HEK293 (cell line): ENCODE data around the gene FAM83F.

ENCODE experiments used
- CTCF ChIA-PET: fragments of 350-600 bp; formaldehyde crosslinking; extraction: SDS; loops from one replicate; lab custom pipeline; 2021; ENCODE audit warnings: antibody characterized with exemption; lab: Yijun Ruan, JAX
- POLR2A ChIA-PET: fragments of 300-600 bp; formaldehyde crosslinking; extraction: SDS; loops from one replicate; lab custom pipeline; 2020; ENCODE audit warnings: antibody characterized with exemption, inconsistent platforms; lab: Yijun Ruan, JAX
- H3K27ac ChIP-seq: fragments of 200-500 bp; sonication (Bioruptor generic); 2 replicates; pipeline ENCODE4 v1.5.1; 2014; ENCODE audit warnings: low read depth, low read length, control low read depth, inconsistent platforms; ENCODE audit errors: extremely low read depth
- H3K36me3 ChIP-seq, 2 experiments: fragments of 200-500 bp in 1 of 2; sonication (Bioruptor generic) in 1 of 2; 1 replicate in 1 of 2; 2 replicates in 1 of 2; pipeline ENCODE4 v1.5.1; 2014 to 2017; ENCODE audit warnings: inconsistent platforms in 2 of 2, low read length in 2 of 2; ENCODE audit not compliant: control insufficient read depth in 2 of 2, insufficient read depth in 1 of 2
- H3K4me1 ChIP-seq: fragments of 200-500 bp; sonication (Bioruptor generic); 2 replicates; pipeline ENCODE4 v1.5.1; 2014; ENCODE audit warnings: mild to moderate bottlenecking, low read length, inconsistent platforms; ENCODE audit not compliant: control insufficient read depth, insufficient read depth
- H3K4me3 ChIP-seq: 2 replicates; pipeline ENCODE4 v1.5.1; 2011; ENCODE audit warnings: low read depth, mild to moderate bottlenecking, control low read depth, low read length, moderate library complexity
- H3K9me3 ChIP-seq: fragments of 200-500 bp; sonication (Bioruptor generic); 2 replicates; pipeline ENCODE4 v1.5.1; 2014; ENCODE audit warnings: low read depth, low read length, inconsistent platforms; ENCODE audit not compliant: control insufficient read depth, insufficient read depth
- GLIS1 ChIP-seq: fragments of 450-650 bp; formaldehyde crosslinking; IDR thresholded peaks from 2 replicates; pipeline ENCODE4 v1.5.1; 2016; ENCODE audit warnings: missing biosample characterization, missing genetic modification characterization
- HOXA7 ChIP-seq: sonication (generic); formaldehyde crosslinking; IDR thresholded peaks from 2 replicates; pipeline ENCODE4 v1.8.1; 2022; ENCODE audit warnings: missing genetic modification reagents, borderline replicate concordance
- MEIS1 ChIP-seq: sonication (generic); formaldehyde crosslinking; IDR thresholded peaks from 2 replicates; pipeline ENCODE4 v1.8.1; 2022; ENCODE audit warnings: missing genetic modification reagents, mild to moderate bottlenecking, borderline replicate concordance
- OVOL3 ChIP-seq: fragments of 450-650 bp; formaldehyde crosslinking; IDR thresholded peaks from 2 replicates; pipeline ENCODE4 v1.5.1; 2016; ENCODE audit warnings: missing biosample characterization, missing genetic modification characterization
- PRDM1 ChIP-seq: fragments of 450-650 bp; formaldehyde crosslinking; IDR thresholded peaks from 2 replicates; pipeline ENCODE4; 2016; ENCODE audit warnings: missing biosample characterization, missing genetic modification characterization
- PRDM10 ChIP-seq: fragments of 450-650 bp; formaldehyde crosslinking; IDR thresholded peaks from 2 replicates; pipeline ENCODE4 v1.5.1; 2016; ENCODE audit warnings: missing biosample characterization, missing genetic modification characterization
- PRDM6 ChIP-seq: fragments of 450-650 bp; formaldehyde crosslinking; IDR thresholded peaks from 2 replicates; pipeline ENCODE4 v1.5.1; 2017; ENCODE audit warnings: missing biosample characterization, missing genetic modification characterization
- REST ChIP-seq: fragments of 450-650 bp; formaldehyde crosslinking; IDR thresholded peaks from 2 replicates; pipeline ENCODE4 v1.5.1; 2016; ENCODE audit warnings: missing biosample characterization, missing genetic modification characterization
- ZFP69B ChIP-seq: fragments of 450-650 bp; formaldehyde crosslinking; IDR thresholded peaks from 2 replicates; pipeline ENCODE4 v1.5.1; 2016; ENCODE audit warnings: missing biosample characterization, missing genetic modification characterization
- ZNF148 ChIP-seq: fragments of 450-650 bp; formaldehyde crosslinking; IDR thresholded peaks from 2 replicates; pipeline ENCODE4 v1.5.0; 2017; ENCODE audit warnings: missing biosample characterization, missing genetic modification characterization, borderline replicate concordance
- ZNF155 ChIP-seq: fragments of 450-650 bp; formaldehyde crosslinking; IDR thresholded peaks from 2 replicates; pipeline ENCODE4 v1.5.1; 2016; ENCODE audit warnings: missing biosample characterization, missing genetic modification characterization
- ZNF292 ChIP-seq: fragments of 450-650 bp; formaldehyde crosslinking; IDR thresholded peaks from 2 replicates; pipeline ENCODE4 v1.5.1; 2016; ENCODE audit warnings: low read depth, missing biosample characterization, missing genetic modification characterization, borderline replicate concordance
- ZNF530 ChIP-seq: fragments of 450-650 bp; formaldehyde crosslinking; IDR thresholded peaks from 2 replicates; pipeline ENCODE4 v1.5.1; 2016; ENCODE audit warnings: low read depth, missing biosample characterization, missing genetic modification characterization
- ZNF560 ChIP-seq: fragments of 450-650 bp; formaldehyde crosslinking; IDR thresholded peaks from 2 replicates; pipeline ENCODE4 v1.5.1; 2017; ENCODE audit warnings: missing biosample characterization, missing genetic modification characterization, borderline replicate concordance
- ZNF580 ChIP-seq: fragments of 450-650 bp; formaldehyde crosslinking; IDR thresholded peaks from 2 replicates; pipeline ENCODE4 v1.5.1; 2016; ENCODE audit warnings: missing biosample characterization, missing genetic modification characterization
- ZNF621 ChIP-seq: fragments of 450-650 bp; formaldehyde crosslinking; IDR thresholded peaks from 2 replicates; pipeline ENCODE4 v1.5.1; 2017; ENCODE audit warnings: missing biosample characterization, missing genetic modification characterization
- ZNF777 ChIP-seq: fragments of 450-650 bp; formaldehyde crosslinking; IDR thresholded peaks from 2 replicates; pipeline ENCODE4 v1.5.1; 2017; ENCODE audit warnings: missing biosample characterization, missing genetic modification characterization, borderline replicate concordance
- ZSCAN18 ChIP-seq: fragments of 450-650 bp; formaldehyde crosslinking; IDR thresholded peaks from 2 replicates; pipeline ENCODE4 v1.5.1; 2016; ENCODE audit warnings: missing biosample characterization, missing genetic modification characterization

Gene FAM83F

GRCh38 chr22:40081662-40082061 lies 86.9 kb downstream of the FAM83F start:
- no peaks in the 10 kb centered on the region for H3K9me3 ChIP-seq

GRCh38 chr22:40082184-40082583 lies 87.4 kb downstream of the FAM83F start:
- Histone ChIP-seq H3K27ac (no peak overlapping the region), H3K9me3 (no peaks in the 10 kb centered on the region), H3K4me3 (no peak overlapping the region), H3K4me1 (peaks cover 6% of the 10 kb centered on the region; the same call in 1 of the 2 replicates), H3K36me3 (no peaks in the 10 kb centered on the region)
- ChIA-PET POLR2A (no interaction called here), CTCF (interaction anchor here (0.7 kb wide), 1 partner anchor 404 kb away, joined by 3 read pairs; no protein-coding TSS in a partner anchor)
- TF ChIP-seq ZNF148 (no peak), ZFP69B (tag by site-specific recombination) (no peak), MEIS1 (CRISPR knock-in tag) (no peak), ZNF580 (tag by site-specific recombination) (no peak), ZSCAN18 (tag by site-specific recombination) (no peak), ZNF621 (tag by site-specific recombination) (no peak), ZNF560 (no peak), HOXA7 (CRISPR knock-in tag) (no peak)

More at GRCh38 chr22:40081662-40082061, 86.9 kb downstream of the FAM83F start:
- Histone ChIP-seq H3K27ac (no peak overlapping the region), H3K4me3 (no peak overlapping the region)
- CTCF ChIA-PET: interaction anchor here (0.7 kb wide), 1 partner anchor 404 kb away, joined by 3 read pairs; no protein-coding TSS in a partner anchor
- TF ChIP-seq ZNF777 (tag by site-specific recombination) (no peak), PRDM6 (0 out of 2 replicates have a peak, but pooled peaks have one; percentile 16)
- TF ChIP-seq, all 188 proteins: peak for 1
- Histone ChIP-seq H3K4me1 (peaks cover 9% of the 10 kb centered on the region; the same call in 1 of the 2 replicates), H3K36me3 (no peaks in the 10 kb centered on the region)
- POLR2A ChIA-PET: no interaction called here

GRCh38 chr22:40083794-40084193 lies 89.0 kb downstream of the FAM83F start:
- H3K4me1 ChIP-seq: peaks cover 4% of the 10 kb centered on the region; the same call in 1 of the 2 replicates
- H3K9me3 ChIP-seq: no peaks in the 10 kb centered on the region
- no peak overlapping the region for H3K4me3 ChIP-seq
- ChIA-PET CTCF (no interaction called here), POLR2A (interaction anchor here (1.0 kb wide), 1 partner anchor 94 kb away, joined by 3 read pairs; the partner anchor contains the start of gene TNRC6B)
- H3K27ac ChIP-seq: no peak overlapping the region
- H3K36me3 ChIP-seq: no peaks in the 10 kb centered on the region
- TF ChIP-seq PRDM10 (tag by site-specific recombination): no peak
- no peak for TF ChIP-seq ZNF155 (tag by site-specific recombination)
- no peak for TF ChIP-seq OVOL3 (tag by site-specific recombination)
- TF ChIP-seq GLIS1 (tag by site-specific recombination): no peak
- TF ChIP-seq ZNF530 (tag by site-specific recombination): no peak
- TF ChIP-seq REST (tag by site-specific recombination): no peak
- no peak for TF ChIP-seq ZNF292 (tag by site-specific recombination)
- TF ChIP-seq PRDM1 (tag by site-specific recombination): no peak
